Left lung (tissue), 10 donors: ENCODE data around the gene COG5. TPM values are rescaled to one million over a fixed set of nuclear protein-coding genes. Genes with fewer than 3 reads are reported as not detected.
A peak's percentile ranks its signal among the peaks of the same experiment; 100 is the strongest.

Source experiments
- ATAC-seq: fragments of 200-7000 bp; cut with Tn5 transposase; one replicate; pipeline ENCODE4 v1.9.1; 2020; ENCODE audit warnings: moderate library complexity
- DNase-seq, 4 donors: peaks; one replicate each; pipeline ENCODE4 v3.0.0-alpha.2; 2013 to 2020
- H3K27ac ChIP-seq, 2 donors: fragments of 200-600 bp; sonication (generic) in 1 of 2; one replicate each; pipeline versions ENCODE4 v1.5.0 to v1.8.0; 2020 to 2021
- H3K27me3 ChIP-seq, 2 donors: fragments of 200-600 bp; sonication (generic) in 1 of 2; one replicate each; pipeline versions ENCODE4 v1.5.0 to v1.8.0; 2020 to 2021
- H3K36me3 ChIP-seq, 2 donors: fragments of 200-600 bp; sonication (generic) in 1 of 2; one replicate each; pipeline versions ENCODE4 v1.5.0 to v1.8.0; 2020 to 2021
- H3K4me1 ChIP-seq, 2 donors: fragments of 200-600 bp; one replicate each; pipeline ENCODE4 v1.8.0; 2021
- H3K4me3 ChIP-seq, 2 donors: fragments of 200-600 bp; sonication (generic) in 1 of 2; one replicate each; pipeline versions ENCODE4 v1.5.0 to v1.8.0; 2020 to 2021; ENCODE audit warnings: mild to moderate bottlenecking in 1 of 2
- H3K9me3 ChIP-seq, 2 donors: fragments of 200-600 bp; sonication (generic) in 1 of 2; one replicate each; pipeline versions ENCODE4 v1.5.0 to v1.8.0; 2020 to 2021
- CTCF ChIP-seq, 2 donors: fragments of 200-600 bp; sonication (generic) in 1 of 2; IDR thresholded peaks; one replicate each; pipeline versions ENCODE4 v1.5.0 to v1.8.0; 2021; ENCODE audit warnings: antibody characterized with exemption in 2 of 2
- intact Hi-C, 2 donors: fragments of 100-400 bp; cut with DNase I; formaldehyde crosslinking; loops; one replicate each; pipeline versions ENCODE4 v1.11.2 to v1.14.2; 2022
- polyA plus RNA-seq, 6 donors: library from polyadenylated mRNA; unstranded; fragments of 120-200 nt; gene quantifications; one replicate each; pipeline ENCODE4 v1.2.1, GENCODE V29; 2013; ENCODE audit not compliant: insufficient read length in 6 of 6
- total RNA-seq, 2 donors: library from RNA; stranded (reverse); fragmentation: NEBNext Ultra II Directional; extraction: Animal tissue kit (Norgen Biotek cat#: 25700); gene quantifications; one replicate each; pipeline ENCODE4 v1.2.1, GENCODE V29; 2021
- donor health status: DM: no; HTN: yes; CAD: no.
- donor health status: DM: no; HTN: no; CAD: no.

The COG5 gene
- total and polyA plus RNA-seq, 8 donors = 26.9 to 42.6 (median 33.4) TPM

GRCh38 chr7:107172276-107173032 is 391.3 kb downstream of the COG5 start:
- intact Hi-C loops = no loop called here
- Histone ChIP-seq H3K27ac (no peak overlapping the region), H3K4me3 (no peak overlapping the region), H3K36me3 (no peaks in the 10 kb centered on the region), H3K9me3 (no peaks in the 10 kb centered on the region), H3K4me1 (peaks cover 0 to 54% of the 10 kb centered on the region in 2 donors), H3K27me3 (no peaks in the 10 kb centered on the region)
- DNase-seq (no peak), ATAC-seq (no peak)
- no peak for TF ChIP-seq CTCF (IDR thresholded peaks at IDR 0.05)

- no peak overlapping the region for H3K4me3 ChIP-seq
- no peaks in the 10 kb centered on the region for H3K9me3 ChIP-seq
- peaks cover 0 to 54% of the 10 kb centered on the region in 2 donors for H3K4me1 ChIP-seq
- TF ChIP-seq CTCF (IDR thresholded peaks at IDR 0.05) = no peak
- H3K27ac ChIP-seq = no peak overlapping the region
- DNase-seq (no peak), ATAC-seq (no peak)
- H3K36me3 ChIP-seq = no peaks in the 10 kb centered on the region
- intact Hi-C loops = no loop called here
- H3K27me3 ChIP-seq = no peaks in the 10 kb centered on the region
Measured at GRCh38 chr7:107171496-107171895, 392.2 kb downstream of the COG5 start.

- Histone ChIP-seq H3K4me3 (peak overlapping the region; percentile 73 to 79), H3K4me1 (peaks cover 0 to 52% of the 10 kb centered on the region in 2 donors), H3K9me3 (no peaks in the 10 kb centered on the region), H3K27ac (peak overlapping the region; percentile 97 to 99), H3K27me3 (no peaks in the 10 kb centered on the region), H3K36me3 (no peaks in the 10 kb centered on the region)
- no peak for ATAC-seq
- no peak for TF ChIP-seq CTCF (IDR thresholded peaks at IDR 0.05)
- intact Hi-C loops = no loop called here
- no peak for DNase-seq
Measured at GRCh38 chr7:107170051-107170915, 393.4 kb downstream of the COG5 start.

- H3K27me3 ChIP-seq = no peaks in the 10 kb centered on the region
- peak; percentile 68 for ATAC-seq
- peak overlapping the region; percentile 97 to 99 for H3K27ac ChIP-seq
- H3K4me3 ChIP-seq = peak overlapping the region; percentile 73 to 79
- H3K36me3 ChIP-seq = no peaks in the 10 kb centered on the region
- intact Hi-C loops = no loop called here
- no peak for TF ChIP-seq CTCF (IDR thresholded peaks at IDR 0.05)
- DNase-seq = peak; percentile 98 to 99 (median 98)
- H3K9me3 ChIP-seq = no peaks in the 10 kb centered on the region
- peaks cover 0 to 43% of the 10 kb centered on the region in 2 donors for H3K4me1 ChIP-seq
Measured at GRCh38 chr7:107169120-107170050, 394.3 kb downstream of the COG5 start.
